K562 (cell line): ENCODE measurements around the gene MAP4. TPM values are rescaled to one million over a fixed set of nuclear protein-coding genes. Genes with fewer than 3 reads are reported as not detected.

ENCODE experiments used
- ATAC-seq: fragments of 200-7000 bp; cut with Tn5 transposase; 3 replicates; pipeline ENCODE4 v1.9.1; 2020; ENCODE audit warnings: moderate library complexity
- BruUV-seq: library from RNA; stranded (reverse); fragments of 400-500 nt; replicated peaks from 2 replicates; lab custom pipeline; 2021; lab: Mats Ljungman, UMichigan
- CTCF ChIA-PET: fragments of 300-600 bp; formaldehyde crosslinking; extraction: SDS; loops from one replicate; lab custom pipeline; 2021; ENCODE audit warnings: low intra/inter-chr PET ratio; lab: Yijun Ruan, JAX
- POLR2A ChIA-PET: fragments of 300-600, 350-650 bp; sonication (Branson Sonifier 250); formaldehyde crosslinking; extraction: SDS; loops from one replicate; lab custom pipeline; 2021; ENCODE audit warnings: antibody characterized with exemption, inconsistent platforms; lab: Yijun Ruan, JAX
- DNase-seq, 4 experiments: peaks; one replicate each; pipeline versions ENCODE4 v3.0.0 to v3.0.0-alpha.2; 2011 to 2018; ENCODE audit warnings: low spot score in 3 of 4, mixed read lengths in 3 of 4; ENCODE audit errors: extremely low read depth in 1 of 4
- FAIRE-seq: peaks from 2 replicates; lab custom pipeline; 2011; peaks lifted over from hg19 to GRCh38; lab: Jason Lieb, UNC
- H2AFZ ChIP-seq: 2 replicates; pipeline ENCODE4 v1.6.0; 2011; ENCODE audit warnings: low read depth, low read length, control low read depth, inconsistent platforms
- H3K27ac ChIP-seq: fragments of 200-600 bp; 3 replicates; pipeline ENCODE4 v1.8.0; 2011; ENCODE audit warnings: low read depth, mild to moderate bottlenecking, control low read depth, inconsistent platforms, low read length, moderate library complexity, mixed read lengths; ENCODE audit errors: extremely low read depth
- H3K27me3 ChIP-seq, 2 experiments: fragments of 300-600 bp in 1 of 2; 2 replicates in 1 of 2; 3 replicates in 1 of 2; pipeline versions ENCODE4 v1.6.0 to v1.8.0; 2011; ENCODE audit warnings: inconsistent platforms in 2 of 2, low read length in 2 of 2, mild to moderate bottlenecking in 1 of 2, mixed read lengths in 1 of 2, moderate library complexity in 1 of 2; ENCODE audit not compliant: control insufficient read depth in 2 of 2, insufficient read depth in 2 of 2
- H3K36me3 ChIP-seq: fragments of 300-600 bp; 3 replicates; pipeline ENCODE4 v1.8.0; 2011; ENCODE audit warnings: mild to moderate bottlenecking, low read length, inconsistent platforms; ENCODE audit not compliant: control insufficient read depth, insufficient read depth
- H3K4me1 ChIP-seq, 2 experiments: fragments of 200-600 bp in 1 of 2; replicated peaks in 1 of 2; 2 replicates in 1 of 2; 3 replicates in 1 of 2; pipeline versions ENCODE4 v1.5.1 to v1.8.0; 2011; ENCODE audit warnings: inconsistent platforms in 2 of 2, low read length in 2 of 2, mild to moderate bottlenecking in 1 of 2, mixed read lengths in 1 of 2, moderate library complexity in 1 of 2; ENCODE audit not compliant: control insufficient read depth in 2 of 2, insufficient read depth in 2 of 2
- H3K4me2 ChIP-seq: 2 replicates; pipeline ENCODE4 v1.6.1; 2011; ENCODE audit warnings: low read length, control low read depth, inconsistent platforms, mixed read lengths; ENCODE audit not compliant: insufficient read depth
- H3K4me3 ChIP-seq: fragments of 200-600 bp; sonication (generic), shearing (Covaris generic); 2 replicates; pipeline ENCODE4 v1.5.1; 2016; ENCODE audit warnings: control low read depth, inconsistent platforms
- H3K79me2 ChIP-seq: fragments of 200-600 bp; 3 replicates; pipeline ENCODE4 v1.8.0; 2011; ENCODE audit warnings: low read length, inconsistent platforms; ENCODE audit not compliant: control insufficient read depth, insufficient read depth
- H3K9ac ChIP-seq, 2 experiments: 2 replicates each; pipeline versions ENCODE4 v1.6.0 to v1.6.1; 2011; ENCODE audit warnings: low read depth in 2 of 2, low read length in 2 of 2, control low read depth in 1 of 2, inconsistent platforms in 1 of 2, mild to moderate bottlenecking in 1 of 2, mixed read lengths in 1 of 2; ENCODE audit not compliant: insufficient read depth in 1 of 2
- H3K9me1 ChIP-seq: one replicate; pipeline ENCODE4 v1.6.0; 2011; ENCODE audit warnings: inconsistent platforms, mild to moderate bottlenecking, low read length, moderate library complexity; ENCODE audit not compliant: control insufficient read depth, insufficient read depth
- H3K9me3 ChIP-seq: replicated peaks from 2 replicates; pipeline ENCODE4 v1.5.1; 2011; ENCODE audit warnings: low read depth, low read length, inconsistent platforms; ENCODE audit not compliant: control insufficient read depth, insufficient read depth
- H4K20me1 ChIP-seq: replicated peaks from 2 replicates; pipeline ENCODE4 v1.6.1; 2011; ENCODE audit warnings: low read length, inconsistent platforms, mixed read lengths; ENCODE audit not compliant: control insufficient read depth, insufficient read depth
- BDP1 ChIP-seq: IDR thresholded peaks from 3 replicates; pipeline ENCODE4 v1.6.1; 2011; ENCODE audit not compliant: insufficient read length, insufficient read depth
- E2F1 ChIP-seq: sonication (generic); formaldehyde crosslinking; IDR thresholded peaks from 2 replicates; pipeline ENCODE4 v1.8.1; 2023; ENCODE audit warnings: mild to moderate bottlenecking, missing genetic modification reagents, moderate library complexity
- FOXJ2 ChIP-seq: fragments of 200-800 bp; sonication (Bioruptor generic); IDR thresholded peaks from 2 replicates; pipeline ENCODE4 v1.6.1; 2016; ENCODE audit warnings: missing genetic modification characterization, missing compliant biosample characterization
- GTF2F1 ChIP-seq: IDR thresholded peaks from 2 replicates; pipeline ENCODE4 v1.6.1; 2011; ENCODE audit warnings: low read depth, low read length, improper control_type of control experiment
- HINFP ChIP-seq: fragments of 450-650 bp; conservative IDR thresholded peaks from 2 replicates; pipeline ENCODE4 v1.6.1; 2016; ENCODE audit warnings: missing genetic modification characterization, low read depth, mild to moderate bottlenecking, control low read depth, missing compliant biosample characterization
- KDM5B ChIP-seq: fragments of 200-600 bp; sonication (generic); IDR thresholded peaks from 2 replicates; pipeline ENCODE4 v1.6.1; 2012; ENCODE audit warnings: low read depth, mild to moderate bottlenecking, moderate library complexity, low read length, control low read depth, inconsistent platforms; ENCODE audit not compliant: insufficient replicate concordance
- MBD1 ChIP-seq: fragments of 250-450 bp; sonication (Bioruptor Pico); IDR thresholded peaks from 2 replicates; pipeline ENCODE4 v1.8.0; 2022; ENCODE audit warnings: inconsistent platforms
- MEF2A ChIP-seq: IDR thresholded peaks from 2 replicates; pipeline ENCODE4 v1.6.1; 2011; ENCODE audit warnings: low read depth, mild to moderate bottlenecking, low read length, moderate library complexity; ENCODE audit not compliant: control insufficient read depth
- NBN ChIP-seq: fragments of 450-650 bp; IDR thresholded peaks from 2 replicates; pipeline ENCODE4 v1.6.1; 2016; ENCODE audit warnings: low read depth, mild to moderate bottlenecking
- RBM17 ChIP-seq: fragments of 200-400 bp; formaldehyde crosslinking; IDR thresholded peaks from 2 replicates; pipeline ENCODE4 v1.6.1; 2017; ENCODE audit warnings: low read depth, mild to moderate bottlenecking, low read length, borderline replicate concordance
- STAT5B ChIP-seq: fragments of 250-450 bp; sonication (Bioruptor Pico); IDR thresholded peaks from 2 replicates; pipeline ENCODE4 v1.8.0; 2021; ENCODE audit warnings: mild to moderate bottlenecking, inconsistent platforms
- ZNF592 ChIP-seq: fragments of 450-650 bp; IDR thresholded peaks from 2 replicates; pipeline ENCODE4 v1.6.1; 2017; ENCODE audit warnings: antibody characterized with exemption, mild to moderate bottlenecking
- ZNF764 ChIP-seq: fragments of 250-450 bp; sonication (Bioruptor Pico); IDR thresholded peaks from 2 replicates; pipeline ENCODE4 v1.4.0; 2020; ENCODE audit warnings: low read depth, mild to moderate bottlenecking, moderate library complexity
- ZSCAN32 ChIP-seq: fragments of 450-650 bp; formaldehyde crosslinking; IDR thresholded peaks from 2 replicates; pipeline ENCODE4 v1.4.0; 2020; ENCODE audit warnings: mild to moderate bottlenecking, moderate library complexity
- WGBS: fragments of 100-300 bp; shearing (Covaris generic); methylation state at CpG from one replicate; pipeline ENCODE4 v1.1.6; 2016; ENCODE audit warnings: low coverage, mixed read lengths; ENCODE audit not compliant: insufficient coverage; ENCODE audit errors: missing lambda C conversion rate; 5-methylcytosine and 5-hydroxymethylcytosine counted together
- in situ Hi-C: fragments of 300-500 bp; cut with MboI; formaldehyde crosslinking; loops from 4 replicates; pipeline ENCODE4 v1.15.0; 2018; ENCODE audit warnings: inconsistent platforms, mixed read lengths
- intact Hi-C: fragments of 100-400 bp; cut with micrococcal nuclease; formaldehyde crosslinking; loops from 2 replicates; pipeline ENCODE4 v1.14.2; 2022
- polyA plus RNA-seq, 8 experiments: library from polyadenylated mRNA; depleted of rRNA in 4 of 8; stranded (reverse) in 5 of 8; unstranded in 3 of 8; fragments of >200 nt; fragmentation: Nextera tagmentation in 2 of 8; fragmentation: Illumina TruSeq in 1 of 8; extraction: Ambion mirVana in 2 of 8; extraction: Trizol in 1 of 8; gene quantifications; 2 replicates each; pipeline versions ENCODE4 v1.2.1 to v1.2.3, GENCODE V29; 2011 to 2014; ENCODE audit warnings: inconsistent platforms in 1 of 8, missing spikeins in 1 of 8
- total RNA-seq, 7 experiments: library from RNA; depleted of rRNA in 6 of 7; stranded (reverse); fragments of >200 nt in 6 of 7; fragmentation: Illumina TruSeq in 2 of 7; extraction: Trizol in 2 of 7; gene quantifications; 2 replicates each; pipeline versions ENCODE4 v1.2.1 to v1.2.3, GENCODE V29; 2011 to 2021; ENCODE audit warnings: low replicate concordance in 1 of 7

MAP4 gene
- total and polyA plus RNA-seq, 9 of the 15 experiments (the other 6 are each of a cell fraction or from before 2014, with no cell fraction given), result 13.3 to 141 (median 36.8) TPM

- Histone ChIP-seq H3K9me3 (no peaks in the 10 kb centered on the region), H3K9me1 (no peaks in the 10 kb centered on the region), H3K27ac (no peak overlapping the region), H3K4me3 (no peak overlapping the region), H3K36me3 (peaks cover 33% of the 10 kb centered on the region), H2AFZ (no peak overlapping the region), H3K79me2 (peaks cover 34% of the 10 kb centered on the region; the same call in 2 of the 3 replicates), H3K4me2 (no peak overlapping the region), H4K20me1 (no peaks in the 10 kb centered on the region), H3K9ac (no peak overlapping the region), H3K27me3 (no peaks in the 10 kb centered on the region), H3K4me1 (peaks cover 0 to 11% of the 10 kb centered on the region in 2 experiments; a peak in 1 of 5 replicates)
- ChIA-PET POLR2A (interaction anchor here (0.8 to 1.2 kb wide), 2 partner anchors 17 to 20 kb away, joined by 3 to 4 read pairs; no protein-coding TSS in a partner anchor), CTCF (no interaction called here)
- intact Hi-C loops (no loop called here), in situ Hi-C loops (loop anchor here (10.0 kb wide), 1 partner anchor 162 kb away; no protein-coding TSS in a partner anchor)
- FAIRE-seq (no peak), DNase-seq (no peak), ATAC-seq (no peak)
- 98% methylated on average over 2 of the region's 2 CpGs for WGBS
- BruUV-seq, result TSS peak; percentile 17
- TF ChIP-seq BDP1 (no peak), RBM17 (no peak), ZNF592 (no peak), FOXJ2 (tag) (no peak), E2F1 (no peak), ZSCAN32 (CRISPR knock-in tag) (no peak), GTF2F1 (no peak), STAT5B (CRISPR knock-in tag) (no peak), MBD1 (CRISPR knock-in tag) (no peak), KDM5B (no peak), ZNF764 (CRISPR knock-in tag) (no peak), NBN (no peak), MEF2A (no peak), HINFP (tag) (no peak)
Measured at GRCh38 chr3:47996440-47996839, 19.8 kb downstream of the MAP4 start.
